Liver (tissue), 9 donors: Measurements from ENCODE around the gene MT1A. TPM values are rescaled to one million over a fixed set of nuclear protein-coding genes. Genes with fewer than 3 reads are reported as not detected.

ENCODE experiments used
- DNase-seq: peaks from one replicate; pipeline ENCODE4 v3.0.0-alpha.2; 2017; ENCODE audit warnings: low spot score
- H3K27ac ChIP-seq, 2 donors: one replicate each; pipeline ENCODE4 v1.7.0; 2013; ENCODE audit warnings: inconsistent platforms in 2 of 2, low read length in 2 of 2, control low read depth in 1 of 2, low read depth in 1 of 2, mild to moderate bottlenecking in 1 of 2
- H3K27me3 ChIP-seq, 4 donors: one replicate each; pipeline versions ENCODE4 v1.6.1 to v1.7.0; 2013; ENCODE audit warnings: low read length in 3 of 4, inconsistent platforms in 1 of 4, mild to moderate bottlenecking in 1 of 4, moderate library complexity in 1 of 4; ENCODE audit not compliant: control insufficient read depth in 4 of 4, insufficient read depth in 4 of 4
- H3K36me3 ChIP-seq, 4 donors: one replicate each; pipeline versions ENCODE4 v1.6.1 to v1.7.0; 2013; ENCODE audit warnings: low read length in 3 of 4, mild to moderate bottlenecking in 3 of 4, low read depth in 1 of 4, moderate library complexity in 1 of 4; ENCODE audit not compliant: control insufficient read depth in 4 of 4, insufficient read depth in 3 of 4
- H3K4me1 ChIP-seq, 4 donors: one replicate each; pipeline versions ENCODE4 v1.6.1 to v1.7.0; 2013; ENCODE audit warnings: low read length in 3 of 4, mild to moderate bottlenecking in 3 of 4, moderate library complexity in 1 of 4; ENCODE audit not compliant: control insufficient read depth in 4 of 4, insufficient read depth in 4 of 4
- H3K4me3 ChIP-seq, 3 donors: one replicate each; pipeline versions ENCODE4 v1.6.1 to v1.7.0; 2013; ENCODE audit warnings: low read length in 3 of 3, control low read depth in 1 of 3, low read depth in 1 of 3, mild to moderate bottlenecking in 1 of 3
- H3K9ac ChIP-seq, 2 donors: one replicate each; pipeline ENCODE4 v1.7.0; 2013; ENCODE audit warnings: low read length in 2 of 2, mild to moderate bottlenecking in 2 of 2, moderate library complexity in 2 of 2, control low read depth in 1 of 2, low read depth in 1 of 2
- H3K9me3 ChIP-seq, 4 donors: one replicate each; pipeline versions ENCODE4 v1.6.1 to v1.7.0; 2013; ENCODE audit warnings: low read length in 3 of 4; ENCODE audit not compliant: control insufficient read depth in 4 of 4
- ATF3 ChIP-seq: IDR thresholded peaks from 2 replicates; pipeline ENCODE4 v1.6.1; 2016; ENCODE audit warnings: antibody characterized with exemption
- EGR1 ChIP-seq, 2 donors: IDR thresholded peaks; 2 replicates each; pipeline ENCODE4 v1.6.1; 2016 to 2018; ENCODE audit warnings: antibody characterized with exemption in 2 of 2, low read depth in 2 of 2
- FOXA1 ChIP-seq: IDR thresholded peaks from 2 replicates; pipeline ENCODE4 v1.6.1; 2016; ENCODE audit warnings: antibody characterized with exemption
- FOXA2 ChIP-seq: IDR thresholded peaks from 2 replicates; pipeline ENCODE4 v1.6.1; 2016; ENCODE audit warnings: antibody characterized with exemption
- HNF4A ChIP-seq, 2 donors: conservative IDR thresholded peaks; 2 replicates each; pipeline ENCODE4 v1.6.1; 2016; ENCODE audit warnings: antibody characterized with exemption in 2 of 2, mild to moderate bottlenecking in 2 of 2
- HNF4G ChIP-seq: IDR thresholded peaks from 2 replicates; pipeline ENCODE4 v1.6.1; 2016; ENCODE audit warnings: antibody characterized with exemption
- JUND ChIP-seq, 2 donors: IDR thresholded peaks; 2 replicates each; pipeline ENCODE4 v1.6.1; 2016; ENCODE audit warnings: antibody characterized with exemption in 2 of 2
- NR2F2 ChIP-seq: IDR thresholded peaks from 2 replicates; pipeline ENCODE4 v1.6.1; 2016; ENCODE audit warnings: antibody characterized with exemption
- RAD21 ChIP-seq, 2 donors: IDR thresholded peaks; 2 replicates each; pipeline ENCODE4 v1.6.1; 2016; ENCODE audit warnings: antibody characterized with exemption in 2 of 2, mild to moderate bottlenecking in 2 of 2
- REST ChIP-seq: IDR thresholded peaks from 2 replicates; pipeline ENCODE4 v1.6.1; 2016; ENCODE audit warnings: antibody characterized with exemption, mild to moderate bottlenecking
- RXRA ChIP-seq, 2 donors: IDR thresholded peaks; 2 replicates each; pipeline ENCODE4 v1.6.1; 2017 to 2018; ENCODE audit warnings: antibody characterized with exemption in 2 of 2, mild to moderate bottlenecking in 1 of 2
- TAF1 ChIP-seq: conservative IDR thresholded peaks from 2 replicates; pipeline ENCODE4 v1.6.1; 2016; ENCODE audit warnings: antibody characterized with exemption, mild to moderate bottlenecking
- WGBS: extraction: QIAGEN DNeasy Blood & Tissue Kit; methylation state at CpG from one replicate; pipeline ENCODE4 v1.1.7; 2013; 5-methylcytosine and 5-hydroxymethylcytosine counted together
- polyA plus RNA-seq, 2 donors: library from polyadenylated mRNA; stranded (reverse) in 1 of 2; unstranded in 1 of 2; fragments of 200-250 nt in 1 of 2; fragments of >200 nt in 1 of 2; fragmentation: Nextera tagmentation in 1 of 2; extraction: Ambion mirVana in 1 of 2; gene quantifications; one replicate each; pipeline versions ENCODE4 v1.2.1 to v1.2.3, GENCODE V29; 2013 to 2015
- total RNA-seq, 2 donors: library from RNA; depleted of rRNA; stranded (reverse); fragments of >200 nt; gene quantifications; one replicate each; pipeline ENCODE4 v1.2.3, GENCODE V29; 2014
- TF ChIP-seq, protein P1 (sequence below): fragments of 150-350 bp; IDR thresholded peaks from 2 replicates; pipeline ENCODE4 v1.5.1; 2017; ENCODE audit warnings: improper control_type of control experiment, low read depth, low read length; ENCODE audit not compliant: missing input control
- TF ChIP-seq, protein P2 (sequence below): IDR thresholded peaks from 2 replicates; pipeline ENCODE4 v1.6.1; 2016; ENCODE audit warnings: antibody characterized with exemption
- TF ChIP-seq, protein P3 (sequence below): IDR thresholded peaks from 2 replicates; pipeline ENCODE4 v1.6.1; 2016; ENCODE audit warnings: antibody characterized with exemption
- donor health status: healthy.
- donor health status: healthy.
- donor health status: healthy.
- donor health status: healthy.
- donor health status: healthy.

MT1A gene
- total and polyA plus RNA-seq, 4 donors = 10.1 to 511 (median 74.6) TPM

GRCh38 chr16:56626685-56627084 is 11.8 kb upstream of the MT1A start:
- Histone ChIP-seq H3K27me3 (no peaks in the 10 kb centered on the region), H3K9me3 (no peaks in the 10 kb centered on the region), H3K4me1 (peaks cover 0 to 19% (median 10%) of the 10 kb centered on the region in 4 donors), H3K9ac (peak overlapping the region; percentile 88 to 94), H3K4me3 (peak overlapping the region; percentile 78 to 97 (median 95)), H3K36me3 (peaks cover 0 to 3% (median 0%) of the 10 kb centered on the region in 4 donors), H3K27ac (peak overlapping the region; percentile 93 to 99)
- DNase-seq = no peak
- WGBS = 26% methylated on average over 7 of the region's 7 CpGs
- TF ChIP-seq, protein P1, sequence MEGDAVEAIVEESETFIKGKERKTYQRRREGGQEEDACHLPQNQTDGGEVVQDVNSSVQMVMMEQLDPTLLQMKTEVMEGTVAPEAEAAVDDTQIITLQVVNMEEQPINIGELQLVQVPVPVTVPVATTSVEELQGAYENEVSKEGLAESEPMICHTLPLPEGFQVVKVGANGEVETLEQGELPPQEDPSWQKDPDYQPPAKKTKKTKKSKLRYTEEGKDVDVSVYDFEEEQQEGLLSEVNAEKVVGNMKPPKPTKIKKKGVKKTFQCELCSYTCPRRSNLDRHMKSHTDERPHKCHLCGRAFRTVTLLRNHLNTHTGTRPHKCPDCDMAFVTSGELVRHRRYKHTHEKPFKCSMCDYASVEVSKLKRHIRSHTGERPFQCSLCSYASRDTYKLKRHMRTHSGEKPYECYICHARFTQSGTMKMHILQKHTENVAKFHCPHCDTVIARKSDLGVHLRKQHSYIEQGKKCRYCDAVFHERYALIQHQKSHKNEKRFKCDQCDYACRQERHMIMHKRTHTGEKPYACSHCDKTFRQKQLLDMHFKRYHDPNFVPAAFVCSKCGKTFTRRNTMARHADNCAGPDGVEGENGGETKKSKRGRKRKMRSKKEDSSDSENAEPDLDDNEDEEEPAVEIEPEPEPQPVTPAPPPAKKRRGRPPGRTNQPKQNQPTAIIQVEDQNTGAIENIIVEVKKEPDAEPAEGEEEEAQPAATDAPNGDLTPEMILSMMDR = no peak
- no peak for TF ChIP-seq RAD21 (IDR thresholded peaks at IDR 0.05)
- TF ChIP-seq RXRA (IDR thresholded peaks at IDR 0.05) = no peak
- no peak for TF ChIP-seq FOXA2
- TF ChIP-seq, protein P2, sequence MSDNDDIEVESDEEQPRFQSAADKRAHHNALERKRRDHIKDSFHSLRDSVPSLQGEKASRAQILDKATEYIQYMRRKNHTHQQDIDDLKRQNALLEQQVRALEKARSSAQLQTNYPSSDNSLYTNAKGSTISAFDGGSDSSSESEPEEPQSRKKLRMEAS = no peak
- TF ChIP-seq HNF4A (conservative IDR thresholded peaks at IDR 0.05) = no peak
- TF ChIP-seq REST = no peak
- no peak for TF ChIP-seq EGR1 (IDR thresholded peaks at IDR 0.05; ENCODE audit: low read depth in 2 of 2)
- TF ChIP-seq TAF1 = no peak
- TF ChIP-seq JUND (IDR thresholded peaks at IDR 0.05) = no peak

GRCh38 chr16:56628486-56629350 is 9.7 kb upstream of the MT1A start:
- Histone ChIP-seq H3K27ac (peak overlapping the region; percentile 52 to 83), H3K4me3 (no peak overlapping the region), H3K9ac (no peak overlapping the region), H3K9me3 (no peaks in the 10 kb centered on the region), H3K36me3 (peaks cover 0 to 3% (median 0%) of the 10 kb centered on the region in 4 donors), H3K4me1 (peaks cover 0 to 26% (median 7%) of the 10 kb centered on the region in 4 donors), H3K27me3 (no peaks in the 10 kb centered on the region)
- DNase-seq = no peak
- WGBS = 59% methylated on average over 9 of the region's 9 CpGs
- no peak for TF ChIP-seq HNF4A (conservative IDR thresholded peaks at IDR 0.05)
- TF ChIP-seq NR2F2 = peak; percentile 19
- TF ChIP-seq, protein P2 = no peak
- peak in 1 of 2 donors; percentile 30 for TF ChIP-seq RXRA (IDR thresholded peaks at IDR 0.05)
- TF ChIP-seq TAF1 = no peak
- no peak for TF ChIP-seq REST
- no peak for TF ChIP-seq FOXA1
- TF ChIP-seq, protein P3, sequence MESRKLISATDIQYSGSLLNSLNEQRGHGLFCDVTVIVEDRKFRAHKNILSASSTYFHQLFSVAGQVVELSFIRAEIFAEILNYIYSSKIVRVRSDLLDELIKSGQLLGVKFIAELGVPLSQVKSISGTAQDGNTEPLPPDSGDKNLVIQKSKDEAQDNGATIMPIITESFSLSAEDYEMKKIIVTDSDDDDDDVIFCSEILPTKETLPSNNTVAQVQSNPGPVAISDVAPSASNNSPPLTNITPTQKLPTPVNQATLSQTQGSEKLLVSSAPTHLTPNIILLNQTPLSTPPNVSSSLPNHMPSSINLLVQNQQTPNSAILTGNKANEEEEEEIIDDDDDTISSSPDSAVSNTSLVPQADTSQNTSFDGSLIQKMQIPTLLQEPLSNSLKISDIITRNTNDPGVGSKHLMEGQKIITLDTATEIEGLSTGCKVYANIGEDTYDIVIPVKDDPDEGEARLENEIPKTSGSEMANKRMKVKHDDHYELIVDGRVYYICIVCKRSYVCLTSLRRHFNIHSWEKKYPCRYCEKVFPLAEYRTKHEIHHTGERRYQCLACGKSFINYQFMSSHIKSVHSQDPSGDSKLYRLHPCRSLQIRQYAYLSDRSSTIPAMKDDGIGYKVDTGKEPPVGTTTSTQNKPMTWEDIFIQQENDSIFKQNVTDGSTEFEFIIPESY = no peak
- no peak for TF ChIP-seq ATF3
- TF ChIP-seq FOXA2 = no peak
- TF ChIP-seq, protein P1 = no peak
- no peak for TF ChIP-seq HNF4G
- no peak for TF ChIP-seq JUND (IDR thresholded peaks at IDR 0.05)
